GM21515 (cell line): ENCODE data around the gene BLOC1S4.

Experiments used
- ATAC-seq: cut with Tn5 transposase; IDR thresholded peaks from one replicate; pipeline ENCODE4 v1.9.1; 2021; ENCODE audit not compliant: unreplicated experiment

BLOC1S4 gene

DNA sequence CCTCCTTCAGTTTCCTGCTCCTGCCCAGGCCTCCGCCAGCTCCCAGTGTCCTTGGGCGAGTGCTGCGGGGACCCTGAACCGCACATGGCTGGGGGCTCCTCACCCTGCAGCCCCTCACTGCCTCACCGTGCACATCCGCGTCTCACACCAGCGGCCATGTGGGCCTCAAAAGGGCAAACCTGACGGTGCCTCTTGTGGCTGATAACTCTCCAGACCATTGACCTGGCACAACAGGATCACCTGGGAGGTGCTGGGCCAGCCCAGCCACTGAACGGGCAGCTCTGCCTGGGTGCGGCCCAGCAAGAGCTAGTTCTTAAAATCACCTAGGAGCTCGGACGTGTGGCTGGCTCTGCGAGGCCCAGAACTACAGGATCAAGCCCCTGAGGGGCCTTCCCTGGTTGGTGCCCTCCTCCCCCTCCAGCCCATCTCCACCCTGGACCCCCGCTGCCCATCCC, 26.4 kb upstream of the BLOC1S4 start:
- no peak for ATAC-seq

DNA sequence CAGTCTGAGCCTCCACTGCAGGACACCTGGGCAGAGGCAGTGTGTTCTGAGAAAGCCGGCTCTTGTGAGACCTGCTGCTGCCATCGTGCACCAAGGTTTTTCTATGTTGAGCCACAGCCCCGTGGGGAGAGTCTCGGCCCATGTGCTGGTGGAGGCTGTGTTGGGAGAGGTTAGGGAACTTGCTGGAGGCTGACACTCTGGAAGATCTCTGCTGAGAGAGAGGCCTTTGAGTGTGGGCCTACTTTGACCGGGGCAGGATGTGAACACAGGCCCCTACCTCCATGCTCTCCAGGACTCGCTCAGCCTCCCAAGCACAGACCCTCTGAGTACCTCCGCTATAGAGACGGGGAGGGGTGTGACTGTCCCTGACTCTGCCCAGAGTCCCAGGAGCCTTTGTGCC, 23.6 kb upstream of the BLOC1S4 start:
- no peak for ATAC-seq

- ATAC-seq = no peak
These were observed 23.2 kb upstream of the BLOC1S4 start for GRCh38 chr4:6692806-6693205.

- no peak for ATAC-seq
These were observed 22.5 kb upstream of the BLOC1S4 start, which contains the start of gene S100P for GRCh38 chr4:6693231-6694176. Gene S100P (plus strand): TSS chr4:6693878. CDS start chr4:6693933, 55 bp downstream.

- no peak for ATAC-seq
These were observed 21.6 kb upstream of the BLOC1S4 start for GRCh38 chr4:6694177-6694901.

DNA sequence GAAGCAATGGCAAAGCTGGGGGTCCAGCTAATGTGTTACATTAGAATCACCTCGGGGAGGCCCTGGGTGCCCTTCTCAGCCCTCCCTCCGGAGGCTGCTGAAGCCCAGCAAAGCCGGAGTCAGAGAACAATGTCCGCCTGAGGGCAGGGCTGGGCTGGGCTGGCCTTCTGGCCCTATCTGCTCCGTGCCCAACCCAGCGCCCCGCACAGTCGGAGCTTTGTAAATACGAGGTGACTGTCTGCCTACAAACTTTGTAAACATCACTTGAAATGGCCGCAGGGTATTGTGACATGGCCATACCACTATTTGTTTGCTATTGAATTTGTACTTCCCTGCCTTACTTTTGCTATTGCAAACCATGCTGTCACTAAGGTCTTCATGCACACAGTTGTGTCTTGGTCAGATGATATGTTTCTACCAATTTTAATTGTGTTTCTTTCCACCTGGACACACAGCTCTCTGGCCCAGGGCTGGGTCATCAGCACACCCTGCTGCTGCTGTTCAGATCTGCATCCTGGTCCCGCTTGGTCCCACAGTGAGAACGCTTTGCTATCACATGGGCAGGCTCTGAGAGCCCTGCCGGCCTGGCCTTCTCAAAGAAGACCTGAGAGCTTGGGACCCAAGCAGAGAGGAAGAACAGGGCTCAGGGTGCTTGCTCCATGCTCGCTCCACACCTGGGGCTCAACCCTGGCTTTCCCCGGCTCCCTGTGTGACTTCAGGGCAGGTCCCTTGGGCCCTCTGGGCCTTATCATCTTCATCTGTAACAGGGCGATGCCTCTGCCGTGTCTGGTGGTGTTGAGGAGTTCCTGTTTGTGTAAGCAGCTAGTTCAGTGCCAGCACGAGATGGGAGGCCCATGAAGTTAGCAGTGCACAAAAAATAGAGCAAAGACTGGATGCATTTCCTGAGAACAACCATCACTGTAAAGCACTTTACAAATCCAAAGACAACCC, 20.0 kb upstream of the BLOC1S4 start:
- no peak for ATAC-seq

DNA sequence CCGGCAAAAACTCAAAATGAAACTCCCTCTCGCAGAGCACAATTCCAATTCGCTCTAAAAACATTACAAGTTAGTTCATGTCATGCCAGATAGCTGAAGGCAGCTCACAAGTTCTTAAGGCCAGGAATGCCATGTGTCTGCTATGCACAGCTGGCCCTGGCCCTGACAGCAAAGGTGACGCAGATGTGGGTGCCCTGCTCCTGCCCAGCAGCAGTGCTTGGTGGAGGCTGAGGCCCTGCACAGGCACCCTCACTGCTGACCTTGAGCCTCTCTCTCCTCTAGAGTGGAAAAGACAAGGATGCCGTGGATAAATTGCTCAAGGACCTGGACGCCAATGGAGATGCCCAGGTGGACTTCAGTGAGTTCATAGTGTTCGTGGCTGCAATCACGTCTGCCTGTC, 19.4 kb upstream of the BLOC1S4 start:
- ATAC-seq = no peak

DNA sequence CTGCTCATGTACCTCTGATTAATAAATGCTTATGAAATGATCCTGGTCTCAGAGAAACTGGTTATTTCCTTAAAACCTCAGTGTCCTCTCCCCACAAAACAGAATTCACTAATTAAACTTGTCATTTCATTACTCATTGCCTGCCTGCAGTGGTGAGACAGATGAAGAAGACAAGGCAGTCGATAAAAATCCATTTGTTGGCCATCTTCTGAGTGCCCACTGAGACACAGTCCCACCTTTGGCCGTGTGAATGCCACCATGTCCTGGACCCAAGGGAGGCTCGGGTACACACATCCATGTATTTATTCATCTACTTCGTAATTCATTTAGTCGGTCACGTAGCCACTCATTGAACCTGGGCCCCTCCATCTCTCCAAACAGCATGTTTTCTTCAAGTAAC, 18.8 kb upstream of the BLOC1S4 start:
- no peak for ATAC-seq

DNA sequence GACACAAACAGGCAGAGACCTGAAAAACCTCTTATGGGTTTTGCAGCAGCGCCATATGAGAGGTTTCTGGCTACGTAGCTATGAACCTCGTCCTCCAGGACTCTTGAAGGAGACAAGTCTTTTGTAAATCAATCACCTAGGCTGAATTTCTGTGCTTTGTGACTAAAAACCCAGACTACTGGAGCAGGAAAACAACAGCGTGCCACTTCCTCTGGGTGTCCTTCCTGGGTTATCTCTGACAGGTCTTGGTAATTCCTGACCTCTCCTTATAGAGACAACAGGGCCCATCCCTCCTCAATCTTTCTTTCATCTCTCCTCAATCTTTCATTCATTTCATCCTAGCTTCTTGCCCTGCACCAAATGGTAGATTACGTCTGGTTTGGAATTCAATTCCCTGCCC, 16.6 kb upstream of the BLOC1S4 start:
- no peak for ATAC-seq

DNA sequence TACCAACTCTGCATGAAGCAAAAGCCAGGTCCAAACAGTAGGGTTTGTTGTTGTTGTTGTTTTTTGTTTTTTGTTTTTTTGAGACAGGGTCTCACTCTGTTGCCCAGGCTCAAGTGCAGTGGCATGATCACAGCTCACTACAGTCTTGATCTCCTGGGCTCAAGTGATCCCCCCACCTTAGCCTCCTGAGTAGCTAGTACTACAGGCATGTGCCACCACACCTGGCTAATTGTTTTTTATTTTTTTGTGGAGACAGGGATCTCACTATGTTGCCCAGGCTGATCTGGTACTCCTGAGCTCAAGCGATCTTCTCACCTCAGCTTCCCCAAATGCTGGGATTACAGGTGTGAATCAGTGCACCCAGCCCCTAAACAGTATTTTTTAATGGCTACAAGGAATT, 16.1 kb upstream of the BLOC1S4 start:
- no peak for ATAC-seq

DNA sequence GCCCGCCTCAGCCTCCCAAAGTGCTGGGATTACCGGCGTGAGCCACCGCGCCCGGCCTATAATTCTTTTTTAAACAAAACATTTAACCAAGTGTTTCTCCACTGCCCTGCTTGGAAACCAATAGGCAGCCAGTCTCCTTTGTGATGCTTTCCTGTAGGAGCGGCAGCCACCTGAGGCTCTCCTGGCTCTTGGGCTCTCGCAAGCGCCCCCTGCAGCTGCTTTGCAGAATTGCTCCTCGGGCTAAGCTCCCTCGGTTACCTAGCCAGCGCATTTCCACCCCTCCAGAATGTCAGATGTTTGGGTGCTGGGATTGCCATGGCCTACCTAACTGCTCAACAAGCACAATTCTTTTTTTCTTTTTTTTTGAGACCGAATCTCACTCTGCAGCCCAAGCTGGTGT, 14.6 kb upstream of the BLOC1S4 start:
- no peak for ATAC-seq

DNA sequence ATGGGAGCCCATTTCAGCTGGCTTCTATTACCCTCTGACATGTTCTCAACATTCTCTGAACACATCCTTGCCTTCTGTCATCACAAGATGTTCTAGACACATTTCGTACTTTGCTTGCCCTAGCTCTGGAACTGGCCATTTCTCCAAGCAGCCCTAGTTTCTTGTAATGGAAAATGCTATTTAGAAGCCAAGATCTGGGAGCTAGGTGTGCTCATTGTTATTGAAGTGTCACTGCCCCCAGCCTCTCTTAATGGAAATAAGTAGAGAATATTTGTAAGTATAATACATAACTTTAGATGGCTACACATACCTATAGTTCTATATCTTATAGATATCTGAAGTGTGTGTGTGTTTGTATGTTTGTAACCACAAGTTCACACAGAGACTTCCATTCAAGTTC, 13.2 kb upstream of the BLOC1S4 start:
- ATAC-seq = no peak

GRCh38 chr4:6703786-6704185, 12.2 kb upstream of the BLOC1S4 start:
- ATAC-seq = no peak

GRCh38 chr4:6705646-6706045, 10.3 kb upstream of the BLOC1S4 start:
- no peak for ATAC-seq

GRCh38 chr4:6706173-6706572, 9.8 kb upstream of the BLOC1S4 start:
- ATAC-seq = no peak

DNA sequence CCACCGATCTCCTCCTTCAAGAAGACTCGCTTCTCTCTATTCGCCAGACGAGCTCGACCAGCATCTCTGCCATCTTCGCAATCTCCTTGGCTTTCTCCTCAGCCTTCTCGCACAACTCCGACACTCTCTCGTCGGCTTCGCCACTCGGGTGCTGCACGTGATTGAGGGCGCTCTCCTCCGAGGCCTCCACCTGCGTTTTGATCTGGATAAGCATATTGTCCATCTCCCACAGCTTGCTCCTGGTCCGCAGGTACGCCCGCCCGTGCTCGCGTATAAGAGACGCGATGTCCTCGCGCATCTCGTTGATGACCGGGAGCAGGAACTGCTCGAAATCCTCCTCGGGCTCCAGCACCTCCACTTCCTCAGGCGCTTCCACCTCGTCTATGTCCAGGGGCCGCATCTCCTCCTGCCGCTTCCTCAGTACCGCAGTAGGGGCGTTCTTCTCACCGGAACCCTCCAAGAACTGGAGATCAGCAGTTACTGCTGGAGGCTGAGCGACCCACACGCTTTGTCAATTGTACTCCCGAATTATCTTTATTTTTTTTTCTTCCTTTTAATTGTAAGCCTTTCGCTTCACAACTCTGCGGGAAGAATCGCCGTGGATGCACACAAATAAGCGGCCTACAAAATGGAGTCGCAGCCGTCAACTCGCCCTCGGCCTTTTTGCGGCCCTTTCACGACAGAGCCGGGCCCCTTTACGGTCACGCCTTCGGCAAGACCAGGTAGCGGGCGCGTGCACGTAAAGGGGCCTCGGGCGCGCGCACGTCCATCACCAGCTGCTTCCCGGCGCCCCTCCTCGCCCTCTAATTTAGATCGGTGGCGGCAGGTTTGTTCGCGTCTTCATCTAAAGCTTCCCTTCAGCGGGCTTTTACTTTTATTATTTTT, 6.5 kb upstream of the BLOC1S4 start, which contains the start of gene MRFAP1L1:
Gene MRFAP1L1 (minus strand): TSS at position 636 of the 885 bp plus-strand sequence. CDS start 236 bp downstream, at position 400.
- peak; percentile 51 for ATAC-seq

DNA sequence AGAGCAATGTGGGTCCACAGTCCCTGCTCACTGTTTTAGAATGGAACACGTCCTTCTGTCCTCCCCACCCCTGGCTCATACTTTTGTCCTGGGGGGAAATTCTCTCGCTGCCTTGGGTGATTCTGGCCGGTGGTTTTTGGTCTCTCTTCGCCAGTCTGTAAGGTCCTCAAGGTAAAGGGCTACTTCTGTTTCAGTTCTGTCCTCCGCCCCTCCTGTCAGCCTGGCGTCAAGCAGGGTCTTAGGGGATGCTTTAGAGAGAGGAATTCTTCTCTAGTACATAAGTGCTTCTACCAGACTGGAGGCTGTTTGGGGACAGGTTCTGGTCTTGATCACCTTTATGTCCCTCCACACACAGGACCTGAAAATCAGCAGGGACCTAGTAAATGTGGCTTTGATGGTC, 5.7 kb upstream of the BLOC1S4 start:
- ATAC-seq = no peak

- no peak for ATAC-seq
These were observed 5.0 kb upstream of the BLOC1S4 start for GRCh38 chr4:6710996-6711395.

GRCh38 chr4:6714954-6715353, 1.0 kb upstream of the BLOC1S4 start:
- no peak for ATAC-seq

DNA sequence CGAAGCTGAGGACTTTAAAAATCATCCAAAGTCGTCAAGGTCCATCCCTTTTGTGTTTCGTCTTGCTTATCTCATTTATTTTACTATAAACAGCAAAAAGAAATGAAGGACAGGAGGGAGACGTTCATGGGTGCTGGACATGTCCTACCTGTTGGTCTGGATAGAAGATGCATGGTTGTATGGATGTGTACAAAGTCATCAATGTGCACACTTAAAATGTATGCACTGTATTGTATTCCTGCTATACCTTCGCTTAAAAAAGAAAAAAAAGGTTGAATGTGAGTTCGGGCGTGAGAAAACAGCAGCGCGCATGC, 313 bp upstream of the BLOC1S4 start:
- no peak for ATAC-seq
